HepG2 (cell line): ENCODE measurements around the gene NUDT7. TPM values are rescaled to one million over a fixed set of nuclear protein-coding genes. Genes with fewer than 3 reads are reported as not detected.
A peak's percentile ranks its signal among the peaks of the same experiment; 100 is the strongest.

Experiments used
- ATAC-seq: fragments of 200-7000 bp; cut with Tn5 transposase; 3 replicates; pipeline ENCODE4 v1.9.1; 2020; ENCODE audit warnings: mild to moderate bottlenecking, moderate library complexity
- BruUV-seq: library from RNA; stranded (reverse); fragments of 400-500 nt; replicated peaks from 2 replicates; lab custom pipeline; 2021; lab: Mats Ljungman, UMichigan
- CTCF ChIA-PET: fragments of 300-600 bp; formaldehyde crosslinking; extraction: SDS; loops from one replicate; lab custom pipeline; 2021; ENCODE audit warnings: low total read pairs, inconsistent platforms, low intra/inter-chr PET ratio; lab: Yijun Ruan, JAX
- POLR2A ChIA-PET: fragments of 350-600 bp; sonication (Branson Sonifier 250); formaldehyde crosslinking; loops from one replicate; lab custom pipeline; 2020; ENCODE audit warnings: antibody characterized with exemption, inconsistent platforms; lab: Yijun Ruan, JAX
- DNase-seq: peaks from one replicate; pipeline ENCODE4 v3.0.0-alpha.2; 2015; ENCODE audit warnings: low spot score
- FAIRE-seq: peaks from 3 replicates; lab custom pipeline; 2011; peaks lifted over from hg19 to GRCh38; lab: Jason Lieb, UNC
- H2AFZ ChIP-seq: one replicate; pipeline ENCODE4 v1.6.1; 2011; ENCODE audit warnings: low read length, inconsistent platforms
- H3K27ac ChIP-seq: fragments of 300-600 bp; 3 replicates; pipeline ENCODE4 v1.8.0; 2011; ENCODE audit warnings: mixed run types, mild to moderate bottlenecking, mixed read lengths, low read length, inconsistent platforms; ENCODE audit not compliant: insufficient read depth; ENCODE audit errors: extremely low read length
- H3K27me3 ChIP-seq, 2 experiments: fragments of 200-600 bp in 1 of 2; 2 replicates in 1 of 2; 3 replicates in 1 of 2; pipeline versions ENCODE4 v1.6.0 to v1.8.0; 2011; ENCODE audit warnings: low read length in 2 of 2, mild to moderate bottlenecking in 2 of 2, moderate library complexity in 2 of 2, inconsistent platforms in 1 of 2; ENCODE audit not compliant: insufficient read depth in 2 of 2, control insufficient read depth in 1 of 2
- H3K36me3 ChIP-seq, 2 experiments: fragments of 200-600 bp in 1 of 2; replicated peaks in 1 of 2; 2 replicates in 1 of 2; 3 replicates in 1 of 2; pipeline versions ENCODE4 v1.5.1 to v1.8.0; 2011; ENCODE audit warnings: low read length in 2 of 2, inconsistent platforms in 1 of 2; ENCODE audit not compliant: insufficient read depth in 2 of 2, control insufficient read depth in 1 of 2
- H3K4me1 ChIP-seq: 2 replicates; pipeline ENCODE4 v1.5.1; 2012; ENCODE audit warnings: low read length, inconsistent platforms; ENCODE audit not compliant: insufficient read depth
- H3K4me2 ChIP-seq: 2 replicates; pipeline ENCODE4 v1.6.0; 2011; ENCODE audit warnings: low read depth, low read length, inconsistent platforms
- H3K4me3 ChIP-seq, 3 experiments: fragments of 200-600 bp in 1 of 3; sonication (generic), shearing (Covaris generic) in 1 of 3; replicated peaks in 1 of 3; 2 replicates each; pipeline ENCODE4 v1.5.1; 2011 to 2016; ENCODE audit warnings: low read length in 3 of 3, inconsistent platforms in 2 of 3, low read depth in 2 of 3, mild to moderate bottlenecking in 2 of 3, control low read depth in 1 of 3, mixed read lengths in 1 of 3; ENCODE audit not compliant: insufficient read depth in 1 of 3
- H3K79me2 ChIP-seq: one replicate; pipeline ENCODE4 v1.6.1; 2011; ENCODE audit warnings: low read length, inconsistent platforms; ENCODE audit not compliant: insufficient read depth
- H3K9ac ChIP-seq: 2 replicates; pipeline ENCODE4 v1.6.0; 2011; ENCODE audit warnings: mild to moderate bottlenecking, low read depth, low read length, inconsistent platforms; ENCODE audit not compliant: insufficient read depth
- H3K9me3 ChIP-seq: 2 replicates; pipeline ENCODE4 v1.5.1; 2012; ENCODE audit warnings: mild to moderate bottlenecking, low read length
- H4K20me1 ChIP-seq: 2 replicates; pipeline ENCODE4 v1.6.0; 2011; ENCODE audit warnings: inconsistent platforms, mild to moderate bottlenecking, low read length, moderate library complexity; ENCODE audit not compliant: insufficient read depth
- BHLHE40 ChIP-seq: IDR thresholded peaks from 2 replicates; pipeline ENCODE4 v1.6.1; 2011; ENCODE audit warnings: low read length, improper control_type of control experiment
- BRCA1 ChIP-seq: sonication (generic); formaldehyde crosslinking; IDR thresholded peaks from 2 replicates; pipeline ENCODE4 v1.4.0; 2020; ENCODE audit warnings: missing genetic modification reagents
- CENPBD1 ChIP-seq: sonication (generic); formaldehyde crosslinking; IDR thresholded peaks from 2 replicates; pipeline ENCODE4 v1.8.0; 2022; ENCODE audit warnings: missing genetic modification reagents, low read depth, mild to moderate bottlenecking, borderline replicate concordance
- EHMT2 ChIP-seq: fragments of 200-600 bp; sonication (generic); IDR thresholded peaks from 2 replicates; pipeline ENCODE4 v1.7.0; 2017; ENCODE audit warnings: antibody characterized with exemption, low read depth, low read length, borderline replicate concordance
- FOSL2 ChIP-seq: sonication (generic); formaldehyde crosslinking; IDR thresholded peaks from 2 replicates; pipeline ENCODE4 v1.4.0; 2020; ENCODE audit warnings: missing genetic modification reagents
- HCFC1 ChIP-seq: fragments of 150-350 bp; IDR thresholded peaks from 2 replicates; pipeline ENCODE4 v1.6.1; 2014; ENCODE audit warnings: low read depth, low read length
- KAT8 ChIP-seq: IDR thresholded peaks from 2 replicates; pipeline ENCODE4 v1.6.1; 2016; ENCODE audit warnings: missing genetic modification reagents, missing compliant biosample characterization
- MAF1 ChIP-seq: sonication (generic); formaldehyde crosslinking; IDR thresholded peaks from 2 replicates; pipeline ENCODE4 v1.5.0; 2020; ENCODE audit warnings: missing genetic modification reagents, borderline replicate concordance
- MIXL1 ChIP-seq: IDR thresholded peaks from 2 replicates; pipeline ENCODE4 v1.6.1; 2016
- MTF1 ChIP-seq: sonication (generic); formaldehyde crosslinking; IDR thresholded peaks from 2 replicates; pipeline ENCODE4 v1.5.0; 2020; ENCODE audit warnings: missing genetic modification reagents
- MTF2 ChIP-seq: sonication (generic); formaldehyde crosslinking; IDR thresholded peaks from 2 replicates; pipeline ENCODE4 v1.5.0; 2020; ENCODE audit warnings: missing genetic modification reagents, borderline replicate concordance
- RNF219 ChIP-seq: sonication (generic); formaldehyde crosslinking; IDR thresholded peaks from 2 replicates; pipeline ENCODE4 v1.5.0; 2020; ENCODE audit warnings: mild to moderate bottlenecking, missing genetic modification reagents
- SP1 ChIP-seq, 2 experiments: fragments of 450-650 bp in 1 of 2; sonication (generic) in 1 of 2; formaldehyde crosslinking in 1 of 2; IDR thresholded peaks; 2 replicates each; pipeline versions ENCODE4 v1.4.0 to v1.6.1; 2016 to 2020; ENCODE audit warnings: missing genetic modification reagents in 1 of 2
- THRA ChIP-seq: sonication (generic); formaldehyde crosslinking; IDR thresholded peaks from 2 replicates; pipeline ENCODE4 v1.4.0; 2020; ENCODE audit warnings: missing genetic modification reagents, borderline replicate concordance
- TSC22D2 ChIP-seq: sonication (generic); formaldehyde crosslinking; IDR thresholded peaks from 2 replicates; pipeline ENCODE4 v1.5.1; 2020; ENCODE audit warnings: missing genetic modification reagents, mild to moderate bottlenecking, borderline replicate concordance
- ZGPAT ChIP-seq: IDR thresholded peaks from 2 replicates; pipeline ENCODE4 v1.6.1; 2016; ENCODE audit warnings: mild to moderate bottlenecking
- ZNF34 ChIP-seq: sonication (generic); formaldehyde crosslinking; IDR thresholded peaks from 2 replicates; pipeline ENCODE4 v1.4.0; 2020; ENCODE audit warnings: mild to moderate bottlenecking, missing genetic modification reagents, borderline replicate concordance
- ZNF549 ChIP-seq: sonication (generic); formaldehyde crosslinking; IDR thresholded peaks from 2 replicates; pipeline ENCODE4 v1.5.0; 2020; ENCODE audit warnings: missing genetic modification reagents
- ZNF605 ChIP-seq: sonication (generic); formaldehyde crosslinking; IDR thresholded peaks from 2 replicates; pipeline ENCODE4 v1.8.0; 2022; ENCODE audit warnings: mild to moderate bottlenecking, missing genetic modification reagents
- WGBS: methylation state at CpG from one replicate; pipeline ENCODE4 v1.1.6; 2017; ENCODE audit warnings: low lambda C conversion rate; 5-methylcytosine and 5-hydroxymethylcytosine counted together
- in situ Hi-C: cut with HindIII; loops from 2 replicates; pipeline ENCODE4 v1.10.0; 2017; ENCODE audit warnings: low pct_unique_long_range_greater_than_20kb; ENCODE audit not compliant: extremely low pct_ligation_motif_present
- intact Hi-C: fragments of 100-400 bp; cut with micrococcal nuclease; formaldehyde crosslinking; loops from one replicate; pipeline ENCODE4 v1.10.0; 2022; ENCODE audit not compliant: unreplicated experiment
- polyA plus RNA-seq, 8 experiments: library from polyadenylated mRNA; depleted of rRNA in 3 of 8; stranded (reverse) in 7 of 8; unstranded in 1 of 8; fragments of >200 nt; fragmentation: Illumina TruSeq in 4 of 8; extraction: Trizol in 4 of 8; gene quantifications; 2 replicates each; pipeline versions ENCODE4 v1.2.1 to v1.2.3, GENCODE V29; 2011 to 2016; ENCODE audit warnings: low read depth in 4 of 8, missing spikeins in 1 of 8, mixed read lengths in 1 of 8; ENCODE audit not compliant: insufficient read depth in 1 of 8
- total RNA-seq, 5 experiments: library from RNA; depleted of rRNA; stranded (reverse); fragments of >200 nt; fragmentation: Illumina TruSeq; extraction: Trizol; gene quantifications; 2 replicates each; pipeline ENCODE4 v1.2.3, GENCODE V29; 2016; ENCODE audit warnings: low read depth in 1 of 5

Gene NUDT7
- total and polyA plus RNA-seq, 2 of the 13 experiments (the other 11 are each of a cell fraction or from before 2014, with no cell fraction given), result 14.3 to 23.9 TPM

- Histone ChIP-seq H3K4me2 (no peak overlapping the region), H4K20me1 (no peaks in the 10 kb centered on the region), H3K27ac (no peak overlapping the region), H3K4me1 (no peaks in the 10 kb centered on the region), H3K9ac (no peak overlapping the region), H3K36me3 (no peaks in the 10 kb centered on the region), H3K27me3 (no peaks in the 10 kb centered on the region; a peak in 2 of 5 replicates), H3K4me3 (no peak overlapping the region), H3K9me3 (no peaks in the 10 kb centered on the region), H3K79me2 (no peaks in the 10 kb centered on the region), H2AFZ (no peak overlapping the region)
- intact Hi-C loops (loop anchor here (1.0 to 5.0 kb wide), 4 partner anchors 107 to 417 kb away; no protein-coding TSS in a partner anchor), in situ Hi-C loops (loop anchor here (5.0 kb wide), 3 partner anchors 102 to 422 kb away; partner anchors contain the start of gene WWOX)
- no TSS peak for BruUV-seq
- CTCF ChIA-PET, result interaction anchor here (0.7 to 4.5 kb wide), 7 partner anchors 103 to 424 kb away, joined by 3 to 83 read pairs (median 5); partner anchors contain the start of gene WWOX
- 15% methylated on average over 15 of the region's 15 CpGs for WGBS
- DNase-seq, result peak; percentile 74
- peak; percentile 99 for FAIRE-seq
- ATAC-seq, result peak; percentile 93
- POLR2A ChIA-PET, result no interaction called here
- TF ChIP-seq EHMT2 (no peak), FOSL2 (CRISPR knock-in tag) (0 out of 2 replicates have a peak, but pooled peaks have one; percentile 29), BHLHE40 (no peak), ZGPAT (CRISPR knock-in tag) (peak; percentile 41; the same call in 1 of the 2 replicates), MTF1 (no peak), CENPBD1 (CRISPR knock-in tag) (no peak), TSC22D2 (CRISPR knock-in tag) (no peak), ZNF549 (CRISPR knock-in tag) (no peak), MAF1 (no peak), ZNF34 (peak; percentile 53; the same call in 1 of the 2 replicates), RNF219 (no peak), ZNF605 (CRISPR knock-in tag) (no peak), THRA (CRISPR knock-in tag) (0 out of 2 replicates have a peak, but pooled peaks have one; percentile 33), HCFC1 (no peak), KAT8 (CRISPR knock-in tag) (peak; percentile 46; the same call in 1 of the 2 replicates), MTF2 (CRISPR knock-in tag) (no peak), MIXL1 (peak; percentile 57; the same call in 1 of the 2 replicates), BRCA1 (CRISPR knock-in tag) (no peak), SP1 (IDR thresholded peaks at IDR 0.05) (no peak), SP1 (CRISPR knock-in tag; IDR thresholded peaks at IDR 0.05) (no peak)
Measured at GRCh38 chr16:77675464-77676324, 46.6 kb upstream of the NUDT7 start.
